Activated naive CD4-positive, alpha-beta T cell treated with anti-CD3 and anti-CD28 coated beads, Interleukin-2, amount 50 U/mL, for 72 hours (primary cell): ENCODE results near the gene EFCAB11. TPM values are rescaled to one million over a fixed set of nuclear protein-coding genes. Genes with fewer than 3 reads are reported as not detected.
"Not testable (repeated sequence)": the region's sequence is repeated elsewhere in the genome, so short reads cannot be mapped to it uniquely, and the experiment has no call there.

Experiments
- ATAC-seq, 2 donors: fragments of 150-1000 bp; cut with Tn5 transposase; 2 replicates each; pipeline ENCODE4 v1.10.0; 2021; ENCODE audit warnings: mild to moderate bottlenecking in 2 of 2, moderate library complexity in 2 of 2
- DNase-seq, 2 donors: peaks; one replicate each; pipeline ENCODE4 v3.0.0; 2021 to 2022; ENCODE audit warnings: low spot score in 2 of 2
- H3K27ac Mint-ChIP-seq, 2 donors: one replicate each; pipeline ENCODE4 v1.8.0; 2022; ENCODE audit warnings: mild to moderate bottlenecking in 2 of 2, mixed read lengths in 2 of 2
- H3K36me3 Mint-ChIP-seq, 2 donors: one replicate each; pipeline ENCODE4 v1.8.0; 2022; ENCODE audit warnings: mixed read lengths in 2 of 2
- H3K9me3 Mint-ChIP-seq, 2 donors: one replicate each; pipeline ENCODE4 v1.8.0; 2022; ENCODE audit warnings: mixed read lengths in 2 of 2
- total RNA-seq, 2 donors: library from RNA; stranded (reverse); gene quantifications; one replicate each; pipeline ENCODE4 v1.2.3, GENCODE V29; 2022

The EFCAB11 gene
- total RNA-seq, 2 donors from 2014 or later, result 8.9 to 12.5 TPM

- no peak for ATAC-seq
- H3K27ac Mint-ChIP-seq, result no peak overlapping the region
Measured at GRCh38 chr14:89903340-89903952, 51.1 kb downstream of the EFCAB11 start.

GRCh38 chr14:89902881-89903280 is 51.6 kb downstream of the EFCAB11 start:
- H3K9me3 Mint-ChIP-seq, result no peaks in the 10 kb centered on the region
- H3K36me3 Mint-ChIP-seq, result no peaks in the 10 kb centered on the region
- H3K27ac Mint-ChIP-seq, result no peak overlapping the region
- ATAC-seq (no peak), DNase-seq (no peak)

More at GRCh38 chr14:89903340-89903952, 51.1 kb downstream of the EFCAB11 start:
- no peak for DNase-seq
- no peaks in the 10 kb centered on the region for H3K36me3 Mint-ChIP-seq
- no peaks in the 10 kb centered on the region for H3K9me3 Mint-ChIP-seq

- ATAC-seq (no peak), DNase-seq (no peak)
- no peaks in the 10 kb centered on the region for H3K36me3 Mint-ChIP-seq
- H3K27ac Mint-ChIP-seq, result no peak overlapping the region
- H3K9me3 Mint-ChIP-seq, result no peaks in the 10 kb centered on the region
Measured at GRCh38 chr14:89900802-89901201, 53.7 kb downstream of the EFCAB11 start.

- no peak for ATAC-seq
- H3K36me3 Mint-ChIP-seq, result no peaks in the 10 kb centered on the region
Measured at GRCh38 chr14:89899917-89900663, 54.4 kb downstream of the EFCAB11 start.

GRCh38 chr14:89899291-89899690 is 55.2 kb downstream of the EFCAB11 start:
- Mint-ChIP-seq H3K36me3 (no peaks in the 10 kb centered on the region), H3K9me3 (no peaks in the 10 kb centered on the region), H3K27ac (no peak overlapping the region)
- ATAC-seq (no peak), DNase-seq (no peak)

More at GRCh38 chr14:89899917-89900663, 54.4 kb downstream of the EFCAB11 start:
- Mint-ChIP-seq H3K27ac (no peak overlapping the region), H3K9me3 (no peaks in the 10 kb centered on the region)
- no peak for DNase-seq

- H3K9me3 Mint-ChIP-seq, H3K27ac Mint-ChIP-seq, H3K36me3 Mint-ChIP-seq, DNase-seq, ATAC-seq: not testable (repeated sequence)
Measured at GRCh38 chr14:89893388-89893787, 61.1 kb downstream of the EFCAB11 start.

GRCh38 chr14:89892953-89893352 is 61.6 kb downstream of the EFCAB11 start:
- peaks cover 0 to 6% of the 10 kb centered on the region in 2 donors for H3K36me3 Mint-ChIP-seq
- H3K9me3 Mint-ChIP-seq, result peaks cover 3 to 7% of the 10 kb centered on the region in 2 donors
- ATAC-seq (no peak), DNase-seq (no peak)
- no peak overlapping the region for H3K27ac Mint-ChIP-seq

GRCh38 chr14:89891721-89892120 is 62.8 kb downstream of the EFCAB11 start:
- ATAC-seq, result not testable (repeated sequence)

GRCh38 chr14:89891055-89891454 is 63.5 kb downstream of the EFCAB11 start:
- no peak for ATAC-seq
- peaks cover 0 to 6% of the 10 kb centered on the region in 2 donors for H3K36me3 Mint-ChIP-seq
- H3K27ac Mint-ChIP-seq, result no peak overlapping the region
- no peak for DNase-seq
- H3K9me3 Mint-ChIP-seq, result peaks cover 3 to 7% of the 10 kb centered on the region in 2 donors

More at GRCh38 chr14:89891721-89892120, 62.8 kb downstream of the EFCAB11 start:
- DNase-seq, H3K36me3 Mint-ChIP-seq, H3K27ac Mint-ChIP-seq, H3K9me3 Mint-ChIP-seq: not testable (repeated sequence)

GRCh38 chr14:89890589-89890988 is 63.9 kb downstream of the EFCAB11 start:
- no peak for ATAC-seq
- H3K9me3 Mint-ChIP-seq, result peaks cover 3 to 7% of the 10 kb centered on the region in 2 donors

GRCh38 chr14:89889626-89890025 is 64.9 kb downstream of the EFCAB11 start:
- no peak for DNase-seq
- Mint-ChIP-seq H3K27ac (no peak overlapping the region), H3K36me3 (peaks cover 0 to 6% of the 10 kb centered on the region in 2 donors), H3K9me3 (peaks cover 3 to 7% of the 10 kb centered on the region in 2 donors)
- ATAC-seq, result no peak

More at GRCh38 chr14:89890589-89890988, 63.9 kb downstream of the EFCAB11 start:
- DNase-seq, result no peak
- Mint-ChIP-seq H3K36me3 (peaks cover 0 to 6% of the 10 kb centered on the region in 2 donors), H3K27ac (no peak overlapping the region)

GRCh38 chr14:89884761-89885160 is 69.8 kb downstream of the EFCAB11 start:
- no peak for DNase-seq
- Mint-ChIP-seq H3K27ac (no peak overlapping the region), H3K36me3 (no peaks in the 10 kb centered on the region), H3K9me3 (no peaks in the 10 kb centered on the region)
- ATAC-seq, result no peak

- no peak for ATAC-seq
- no peaks in the 10 kb centered on the region for H3K36me3 Mint-ChIP-seq
- DNase-seq, result no peak
- H3K27ac Mint-ChIP-seq, result no peak overlapping the region
- H3K9me3 Mint-ChIP-seq, result no peaks in the 10 kb centered on the region
Measured at GRCh38 chr14:89881839-89882238, 72.7 kb downstream of the EFCAB11 start.

GRCh38 chr14:89874091-89874490 is 80.4 kb downstream of the EFCAB11 start:
- peaks cover 8 to 16% of the 10 kb centered on the region in 2 donors for H3K36me3 Mint-ChIP-seq
- H3K27ac Mint-ChIP-seq, DNase-seq, ATAC-seq: not testable (repeated sequence)
- H3K9me3 Mint-ChIP-seq, result peaks cover 0 to 15% of the 10 kb centered on the region in 2 donors

GRCh38 chr14:89870316-89870715 is 84.2 kb downstream of the EFCAB11 start:
- peaks cover 6 to 16% of the 10 kb centered on the region in 2 donors for H3K36me3 Mint-ChIP-seq
- peaks cover 0 to 10% of the 10 kb centered on the region in 2 donors for H3K9me3 Mint-ChIP-seq
- ATAC-seq (no peak), DNase-seq (no peak)
- H3K27ac Mint-ChIP-seq, result no peak overlapping the region

GRCh38 chr14:89869606-89870005 is 84.9 kb downstream of the EFCAB11 start:
- DNase-seq, result no peak
- H3K9me3 Mint-ChIP-seq, result peaks cover 0 to 4% of the 10 kb centered on the region in 2 donors
- ATAC-seq, result no peak
- H3K27ac Mint-ChIP-seq, result no peak overlapping the region
- H3K36me3 Mint-ChIP-seq, result peaks cover 5 to 10% of the 10 kb centered on the region in 2 donors

GRCh38 chr14:89866458-89866857 is 88.1 kb downstream of the EFCAB11 start:
- no peak for DNase-seq
- ATAC-seq, result no peak
- H3K27ac Mint-ChIP-seq, result no peak overlapping the region
- H3K9me3 Mint-ChIP-seq, result peaks cover 0 to 4% of the 10 kb centered on the region in 2 donors
- peaks cover 0 to 5% of the 10 kb centered on the region in 2 donors for H3K36me3 Mint-ChIP-seq
